ENCODE measurements around the gene FOXP4.

FOXP4 gene

DNA sequence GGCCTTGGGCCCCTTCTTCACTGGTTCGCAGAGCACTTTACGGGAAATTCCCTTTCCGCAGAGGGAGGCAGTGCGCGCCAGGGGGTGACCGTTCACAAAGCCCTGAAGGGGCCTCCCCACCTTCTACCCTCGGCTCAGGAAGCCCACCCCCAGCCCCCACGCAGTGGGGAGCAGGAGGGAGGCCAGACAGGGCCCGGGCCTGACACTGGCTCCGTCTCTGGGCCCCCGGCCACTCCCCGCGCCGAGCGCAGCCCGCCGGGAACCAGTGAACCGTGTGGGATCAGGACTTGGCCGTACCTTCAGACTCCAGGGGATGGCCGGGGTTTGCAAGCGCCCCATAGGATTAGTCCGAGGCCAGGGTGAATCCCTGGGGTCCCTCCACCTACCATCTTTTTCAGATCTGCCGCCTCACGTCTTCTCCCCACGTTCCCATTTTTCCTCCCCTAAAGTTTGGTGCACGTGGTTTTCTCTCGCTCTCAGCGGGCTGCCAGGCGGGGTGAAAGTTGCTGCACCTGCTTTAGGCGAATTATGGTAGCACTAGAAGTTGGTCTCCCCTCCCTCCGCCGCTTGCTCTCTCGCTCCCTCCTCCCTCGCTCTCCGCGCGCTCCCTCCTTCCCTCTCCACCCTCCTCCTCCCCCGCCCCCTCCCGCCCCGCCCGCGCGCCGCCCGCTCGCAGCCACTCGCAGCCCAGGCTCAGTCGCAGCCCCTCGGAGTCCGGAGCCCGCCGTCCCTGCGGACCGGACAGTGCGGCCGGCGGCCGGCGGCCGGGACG, at the start of gene FOXP4:
Gene FOXP4 (plus strand): TSS at position 679 of the 772 bp plus-strand sequence. CDS start 19,380 bp downstream, outside the sequence.
- DNase-seq (ENCODE audit: low read depth in 1 of 2, low spot score in 1 of 2): peak; percentile 67

GRCh38 chr6:41497573-41497972, 48.6 kb upstream of the FOXP4 start:
- no peak for DNase-seq (ENCODE audit: low read depth in 1 of 2, low spot score in 1 of 2)

DNA sequence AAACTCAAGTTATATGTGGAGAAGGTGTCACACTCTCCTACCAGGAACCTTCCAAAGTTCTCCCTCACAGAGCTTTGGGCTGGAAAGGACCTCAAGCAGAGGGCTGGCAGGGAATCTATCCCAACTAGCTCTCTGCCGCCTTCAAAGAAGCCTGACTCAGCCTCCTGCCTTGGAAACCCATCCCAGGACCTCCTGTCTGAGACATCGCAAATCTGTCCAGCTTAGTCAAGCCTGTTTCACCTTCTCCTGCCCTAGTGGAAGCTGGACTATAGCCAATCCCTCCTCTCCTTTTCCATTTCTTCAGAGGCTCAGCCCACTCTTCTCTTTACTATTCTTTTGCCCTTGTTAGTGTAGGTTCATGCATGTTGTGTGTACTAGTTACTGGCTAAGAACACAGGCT, 48.2 kb upstream of the FOXP4 start:
- DNase-seq (ENCODE audit: low read depth in 1 of 2, low spot score in 1 of 2): no peak

GRCh38 chr6:41498968-41499599, 47.1 kb upstream of the FOXP4 start:
- no peak for DNase-seq (ENCODE audit: low read depth in 1 of 2, low spot score in 1 of 2)

DNA sequence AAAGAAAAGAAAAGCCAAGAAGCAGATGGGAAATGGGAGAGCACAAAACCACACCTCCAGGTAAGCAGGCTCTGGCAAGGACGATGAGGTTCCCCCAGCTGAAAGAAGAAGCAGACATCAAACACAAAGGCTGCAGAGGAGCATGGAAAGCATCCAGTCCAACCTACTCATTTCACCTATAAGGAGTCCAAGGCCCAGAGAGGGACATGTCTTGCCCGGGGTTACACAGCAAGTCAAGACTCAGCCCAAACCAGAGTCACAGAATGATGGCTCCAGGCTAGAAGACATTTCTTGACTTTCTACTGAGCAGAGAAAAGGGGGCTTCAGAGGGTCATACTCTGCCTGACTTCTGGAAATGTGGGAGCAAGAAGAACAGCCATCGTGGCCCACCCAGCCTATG, 45.6 kb upstream of the FOXP4 start:
- DNase-seq (ENCODE audit: low read depth in 1 of 2, low spot score in 1 of 2): no peak

- no peak for DNase-seq (ENCODE audit: low read depth in 1 of 2, low spot score in 1 of 2)
Observed at GRCh38 chr6:41502566-41502916, 43.6 kb upstream of the FOXP4 start.

DNA sequence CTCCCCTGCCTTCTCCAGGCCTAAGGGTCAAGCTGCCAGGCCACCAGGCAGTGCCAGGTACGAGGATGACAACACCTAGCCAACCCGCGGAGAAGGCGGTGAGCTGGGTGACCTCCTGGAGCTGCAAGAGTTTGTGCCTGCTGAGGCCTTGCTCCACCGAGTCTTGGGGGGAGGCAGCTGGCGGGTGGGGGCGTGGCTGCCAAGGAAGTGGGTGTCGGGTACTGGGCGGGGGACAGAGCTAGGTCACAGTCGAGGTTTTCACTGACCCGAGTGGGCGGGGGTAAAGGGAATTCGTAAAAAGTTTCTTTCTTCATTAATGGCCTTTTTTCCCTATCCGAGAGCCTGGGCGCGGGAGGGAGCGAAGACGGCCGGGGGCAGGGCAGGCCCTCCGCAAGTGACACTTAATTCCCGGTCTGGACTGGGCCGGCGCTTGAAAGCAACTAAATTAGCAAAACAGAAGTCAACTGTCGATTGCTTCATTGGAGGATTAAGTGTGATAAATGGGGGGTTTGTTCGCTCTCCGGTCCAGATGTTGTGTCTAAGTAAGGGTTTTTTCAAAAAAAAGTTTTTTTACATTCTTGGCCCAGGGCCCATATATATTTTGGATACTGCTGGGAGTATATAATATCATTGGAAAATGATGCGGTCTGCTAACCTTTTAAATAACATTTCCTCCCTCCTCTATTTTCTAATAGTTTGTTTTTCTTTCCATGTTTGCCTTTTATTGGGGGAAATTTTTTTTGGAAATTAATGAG, 43.1 kb upstream of the FOXP4 start:
- DNase-seq (ENCODE audit: low read depth in 1 of 2, low spot score in 1 of 2): no peak

DNA sequence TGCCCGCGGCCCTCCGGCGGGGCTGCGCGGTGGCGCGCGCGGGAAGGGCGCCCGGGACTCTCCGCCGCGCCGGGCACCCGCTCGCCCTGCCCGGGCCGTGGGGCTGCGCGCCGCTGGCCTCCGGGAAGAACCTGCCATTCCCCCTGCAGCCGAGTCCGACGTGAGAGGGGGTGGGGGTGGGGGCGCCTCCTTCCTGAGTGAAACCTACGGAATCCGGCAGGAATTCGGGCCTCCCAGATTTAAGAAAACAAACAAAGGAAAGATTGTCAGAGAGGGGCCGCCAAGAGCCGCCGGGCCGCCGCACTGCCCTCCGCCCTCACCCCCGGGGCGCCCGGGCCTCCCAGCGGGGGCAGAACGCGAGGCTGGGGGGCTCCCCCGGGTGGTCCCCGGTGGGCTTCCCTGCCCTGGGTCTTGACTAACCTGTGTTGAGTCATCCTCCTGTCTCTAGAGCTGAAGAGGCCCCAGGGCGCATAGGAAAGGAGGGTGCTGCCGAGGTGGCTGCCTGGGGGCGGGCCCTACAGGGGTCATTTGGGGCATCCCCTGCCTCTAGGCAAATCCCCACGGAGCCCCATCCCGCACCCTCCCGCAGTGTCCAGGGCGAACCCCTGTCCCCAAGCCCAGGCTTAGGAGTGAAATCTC, 42.2 kb upstream of the FOXP4 start:
- DNase-seq (ENCODE audit: low read depth in 1 of 2, low spot score in 1 of 2): no peak

- no peak for DNase-seq (ENCODE audit: low read depth in 1 of 2, low spot score in 1 of 2)
Observed at GRCh38 chr6:41504466-41505121, 41.6 kb upstream of the FOXP4 start.

- DNase-seq (ENCODE audit: low read depth in 1 of 2, low spot score in 1 of 2): no peak
Observed at GRCh38 chr6:41505122-41506049, 40.8 kb upstream of the FOXP4 start.

- DNase-seq (ENCODE audit: low read depth in 1 of 2, low spot score in 1 of 2): no peak
Observed at GRCh38 chr6:41508479-41508878, 37.7 kb upstream of the FOXP4 start.

DNA sequence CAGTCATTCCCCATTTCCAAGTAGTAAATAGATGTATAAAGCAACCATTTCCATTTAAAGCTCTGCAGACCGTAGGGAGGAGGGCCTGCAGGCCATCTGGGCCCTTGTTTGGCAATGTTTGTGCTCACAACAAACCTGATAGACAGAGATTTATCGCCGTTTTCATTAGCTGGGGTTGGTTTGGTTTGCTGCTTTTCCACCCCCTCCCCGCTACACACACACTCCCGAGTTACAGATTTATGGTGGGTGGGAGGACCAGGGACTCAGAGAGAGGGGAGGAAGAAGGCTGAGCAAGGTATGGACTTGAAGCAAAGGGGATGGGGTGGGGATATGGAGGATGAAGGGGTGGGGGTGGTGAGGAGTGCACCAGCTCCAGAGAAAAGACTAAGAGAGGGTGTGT, 36.6 kb upstream of the FOXP4 start:
- DNase-seq (ENCODE audit: low read depth in 1 of 2, low spot score in 1 of 2): no peak

DNA sequence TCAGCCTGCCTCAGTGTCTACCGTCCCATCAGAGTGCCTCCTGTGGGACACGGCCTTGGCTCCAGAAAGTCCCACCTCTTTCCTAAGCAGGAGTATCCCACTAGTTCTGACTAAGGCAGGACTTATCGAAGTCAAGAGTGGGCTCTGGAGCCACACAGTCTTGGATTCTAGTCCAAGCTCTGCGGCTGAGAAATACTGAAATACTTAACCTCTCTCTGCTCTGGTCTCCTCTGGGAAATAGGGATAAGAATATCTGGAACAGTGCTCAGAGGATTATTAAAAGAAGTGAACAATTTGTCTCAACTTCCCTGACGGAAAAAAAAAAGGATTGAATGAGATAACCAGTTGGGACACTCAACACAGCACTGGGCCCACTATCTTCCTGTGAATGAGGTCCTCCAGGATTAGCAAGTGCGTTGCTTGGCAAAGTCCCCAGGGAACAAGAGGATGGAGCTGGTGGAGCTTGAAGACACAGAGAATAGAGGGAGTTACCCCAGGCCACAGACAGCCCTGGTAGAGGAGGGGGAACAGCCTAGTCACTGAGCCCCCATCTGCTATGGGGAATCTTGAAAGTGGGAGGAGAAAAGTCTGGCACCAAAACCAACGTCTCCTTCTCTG, 34.6 kb upstream of the FOXP4 start:
- DNase-seq (ENCODE audit: low read depth in 1 of 2, low spot score in 1 of 2): no peak

DNA sequence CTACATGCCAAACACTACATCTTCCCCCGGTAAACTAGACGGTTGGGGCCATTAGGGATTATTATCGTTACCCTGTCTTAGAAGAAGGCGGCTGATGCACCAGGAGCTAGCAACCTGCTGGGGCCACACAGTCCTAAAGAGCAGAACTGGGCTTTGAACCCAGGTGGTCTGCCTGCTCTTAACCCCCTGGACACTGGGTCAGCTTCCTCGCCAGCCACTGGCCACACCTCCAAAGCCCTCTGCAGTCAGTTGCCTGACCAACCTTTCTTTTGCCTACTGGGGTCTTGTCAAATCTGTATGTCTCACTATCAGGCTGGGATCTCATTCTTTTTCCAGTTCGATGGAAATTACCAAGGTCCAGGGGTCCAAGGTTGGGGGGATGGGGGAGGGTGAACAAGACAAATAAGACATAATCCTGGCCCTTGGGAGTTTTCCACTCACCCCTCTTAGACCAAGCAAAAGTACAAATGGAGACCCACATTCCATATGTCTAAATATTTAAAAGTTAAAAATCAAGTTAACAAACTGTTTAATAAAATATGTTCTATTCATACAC, 34.0 kb upstream of the FOXP4 start:
- DNase-seq (ENCODE audit: low read depth in 1 of 2, low spot score in 1 of 2): no peak

- DNase-seq (ENCODE audit: low read depth in 1 of 2, low spot score in 1 of 2): no peak
Observed at GRCh38 chr6:41515995-41516394, 30.2 kb upstream of the FOXP4 start.

GRCh38 chr6:41518118-41518517, 28.1 kb upstream of the FOXP4 start:
- DNase-seq (ENCODE audit: low read depth in 1 of 2, low spot score in 1 of 2): no peak

DNA sequence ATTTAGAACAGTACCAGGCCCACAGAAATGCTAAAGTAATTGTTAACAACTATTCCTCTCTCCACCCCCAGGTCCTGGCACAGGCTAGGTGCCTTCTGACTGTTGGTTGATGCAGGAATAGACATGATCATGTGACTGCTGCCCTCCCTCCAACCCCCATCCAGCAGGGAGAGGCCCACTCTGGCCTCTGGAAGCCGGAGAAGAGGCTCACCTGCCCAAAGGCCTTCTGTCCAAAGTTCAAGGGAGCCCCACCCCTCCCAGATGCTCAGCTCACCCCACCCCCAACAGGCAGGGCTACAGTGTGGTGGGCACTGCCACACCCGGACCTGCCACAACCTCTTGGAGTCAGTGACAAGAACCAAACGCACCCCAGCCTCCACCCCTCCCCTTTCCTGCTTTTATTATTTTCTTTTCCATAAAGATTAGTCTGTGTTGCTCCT, 26.9 kb upstream of the FOXP4 start:
- DNase-seq (ENCODE audit: low read depth in 1 of 2, low spot score in 1 of 2): no peak

GRCh38 chr6:41519745-41520699, 26.2 kb upstream of the FOXP4 start:
- no peak for DNase-seq (ENCODE audit: low read depth in 1 of 2, low spot score in 1 of 2)

All from stimulated activated CD4-positive, alpha-beta T cell treated with anti-CD3 and anti-CD28 coated beads, Interleukin-15, amount 100 ng/mL, for 1 hour (primary cell).